ENCODE results near the gene PARN. TPM values are rescaled to one million over a fixed set of nuclear protein-coding genes. Genes with fewer than 3 reads are reported as not detected.

The PARN gene
- total RNA-seq, 3 donors from 2014 or later (not counting 1 experiment from before 2014, with no cell fraction given): 44.3 to 57.4 (median 45.1) TPM

DNA sequence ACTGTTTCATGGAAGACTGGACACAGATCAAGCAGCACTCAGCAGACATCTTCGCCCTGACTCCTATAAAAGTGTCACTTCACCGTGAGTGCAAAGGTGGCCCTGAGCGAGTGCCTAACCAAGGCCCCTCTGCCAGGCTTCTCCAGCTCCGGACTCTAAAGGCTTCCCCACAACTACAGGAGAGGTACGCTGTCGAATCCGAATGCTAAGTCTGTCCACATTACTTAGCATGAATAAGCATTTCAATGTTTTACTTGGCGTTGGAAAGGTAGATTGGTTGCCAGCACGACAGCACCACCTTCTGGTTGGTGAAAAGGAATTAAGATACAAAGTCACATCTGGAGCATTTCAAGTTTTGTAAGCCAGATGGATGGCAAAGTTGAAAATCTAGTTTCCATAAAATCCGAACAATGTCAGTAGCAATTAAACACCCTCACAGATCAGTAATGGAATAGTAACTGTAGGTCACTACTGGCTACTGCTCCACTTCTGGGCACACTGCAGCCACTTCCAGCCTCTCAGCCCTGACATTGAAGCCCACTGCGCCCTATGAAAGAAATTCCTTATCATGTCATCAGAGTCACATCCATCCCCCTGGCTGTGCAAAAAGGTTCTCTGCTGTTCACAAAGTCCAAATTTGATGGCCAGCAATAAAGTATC is 100.9 kb downstream of the PARN start:
- Histone ChIP-seq H3K4me1 (ENCODE audit: control insufficient read depth, insufficient read depth, low read length) (peaks cover 3% of the 10 kb centered on the region), H3K36me3 (ENCODE audit: control insufficient read depth, insufficient read depth, low read length) (peaks cover 3% of the 10 kb centered on the region), H3K27ac (ENCODE audit: low read length) (no peak overlapping the region), H3K27me3 (ENCODE audit: control insufficient read depth, insufficient read depth, low read length) (no peaks in the 10 kb centered on the region), H3K9me3 (ENCODE audit: control insufficient read depth, insufficient read depth, low read length) (no peaks in the 10 kb centered on the region), H3K4me3 (ENCODE audit: low read length) (no peak overlapping the region)
- intact Hi-C loops (cut with micrococcal nuclease): loop anchor here (1.0 kb wide), 2 partner anchors 280 to 606 kb away; no protein-coding TSS in a partner anchor
- no peak overlapping the region for H3K4me3 Mint-ChIP-seq
- peaks cover 7 to 14% of the 10 kb centered on the region in 2 donors for H3K4me1 Mint-ChIP-seq
- H3K27ac Mint-ChIP-seq: no peak overlapping the region
- 48% methylated on average over 11 of the region's 11 CpGs for WGBS (ENCODE audit: insufficient coverage)
- no peaks in the 10 kb centered on the region for H3K9me3 Mint-ChIP-seq
- peak; percentile 57 for TF ChIP-seq CTCF (IDR thresholded peaks at IDR 0.05)
- no peaks in the 10 kb centered on the region for H3K36me3 Mint-ChIP-seq
- peak; percentile 50 to 56 (median 56) for ATAC-seq
- DNase-seq: peak; percentile 21 to 76
- no peaks in the 10 kb centered on the region for H3K27me3 Mint-ChIP-seq (ENCODE audit: low read depth in 2 of 2)

- Histone ChIP-seq H3K36me3 (ENCODE audit: control insufficient read depth, insufficient read depth, low read length) (peaks cover 3% of the 10 kb centered on the region), H3K27me3 (ENCODE audit: control insufficient read depth, insufficient read depth, low read length) (no peaks in the 10 kb centered on the region), H3K27ac (ENCODE audit: low read length) (no peak overlapping the region), H3K9me3 (ENCODE audit: control insufficient read depth, insufficient read depth, low read length) (no peaks in the 10 kb centered on the region), H3K4me3 (ENCODE audit: low read length) (no peak overlapping the region), H3K4me1 (ENCODE audit: control insufficient read depth, insufficient read depth, low read length) (peaks cover 3% of the 10 kb centered on the region)
- 99% methylated on average over 3 of the region's 4 CpGs for WGBS (ENCODE audit: insufficient coverage)
- Mint-ChIP-seq H3K4me3 (no peak overlapping the region), H3K36me3 (no peaks in the 10 kb centered on the region), H3K27me3 (ENCODE audit: low read depth in 2 of 2) (no peaks in the 10 kb centered on the region), H3K4me1 (peaks cover 7 to 17% of the 10 kb centered on the region in 2 donors), H3K27ac (no peak overlapping the region), H3K9me3 (no peaks in the 10 kb centered on the region)
- TF ChIP-seq CTCF (IDR thresholded peaks at IDR 0.05): no peak
- intact Hi-C loops (cut with micrococcal nuclease): no loop called here
- no peak for DNase-seq
- no peak for ATAC-seq
Measured at GRCh38 chr16:14528306-14528705, 101.8 kb downstream of the PARN start.

DNA sequence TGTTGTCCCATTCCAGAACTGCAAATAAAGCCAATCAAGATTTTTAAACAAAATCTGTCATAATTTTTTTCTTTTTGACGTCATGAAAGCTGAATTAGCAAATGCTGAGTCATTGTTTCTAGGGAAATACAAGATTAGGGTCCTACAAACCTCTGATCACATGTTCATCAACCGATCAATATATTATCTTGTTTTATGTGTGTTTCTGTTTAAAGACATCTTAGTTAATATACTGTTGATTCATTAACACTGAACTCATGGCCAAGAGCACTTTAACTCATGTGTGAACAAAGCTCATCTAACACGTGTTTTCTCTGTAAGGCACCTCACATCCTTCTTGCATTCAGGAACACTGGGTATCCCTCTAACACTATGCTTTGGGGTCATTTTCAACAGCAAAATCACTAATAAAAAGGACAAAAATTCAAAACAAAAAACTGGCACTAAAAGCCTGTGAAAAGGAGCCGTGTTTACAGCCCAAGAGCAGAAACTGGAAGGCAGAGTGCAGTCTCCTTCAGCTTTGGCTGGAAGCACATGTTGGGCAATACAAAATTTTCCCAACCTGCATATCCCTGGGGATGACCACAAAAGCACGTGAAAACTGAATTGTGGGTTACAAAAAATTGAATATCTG is 102.5 kb downstream of the PARN start:
- ATAC-seq (no peak), DNase-seq (no peak)
- H3K27ac Mint-ChIP-seq: peak overlapping the region in 1 of 2 donors; percentile 27
- no peaks in the 10 kb centered on the region for H3K27me3 Mint-ChIP-seq (ENCODE audit: low read depth in 2 of 2)
- intact Hi-C loops (cut with micrococcal nuclease): no loop called here
- H3K9me3 ChIP-seq (ENCODE audit: control insufficient read depth, insufficient read depth, low read length): no peaks in the 10 kb centered on the region
- no peaks in the 10 kb centered on the region for H3K27me3 ChIP-seq (ENCODE audit: control insufficient read depth, insufficient read depth, low read length)
- no peaks in the 10 kb centered on the region for H3K36me3 Mint-ChIP-seq
- H3K4me1 Mint-ChIP-seq: peaks cover 12 to 23% of the 10 kb centered on the region in 2 donors
- H3K9me3 Mint-ChIP-seq: no peaks in the 10 kb centered on the region
- WGBS (ENCODE audit: insufficient coverage): 90% methylated on average over 3 of the region's 5 CpGs
- no peak for TF ChIP-seq CTCF (IDR thresholded peaks at IDR 0.05)
- peaks cover 3% of the 10 kb centered on the region for H3K36me3 ChIP-seq (ENCODE audit: control insufficient read depth, insufficient read depth, low read length)
- no peak overlapping the region for H3K4me3 Mint-ChIP-seq
- no peak overlapping the region for H3K4me3 ChIP-seq (ENCODE audit: low read length)
- H3K4me1 ChIP-seq (ENCODE audit: control insufficient read depth, insufficient read depth, low read length): peaks cover 3% of the 10 kb centered on the region
- H3K27ac ChIP-seq (ENCODE audit: low read length): no peak overlapping the region

All from natural killer cell (primary cell).